Stimulated activated CD8-positive, alpha-beta memory T cell treated with anti-CD3 and anti-CD28 coated beads, Interleukin-4, amount 100 ng/mL, for 4 hours (primary cell): ENCODE measurements around the gene CDK17.
"Not testable (repeated sequence)": the region's sequence is repeated elsewhere in the genome, so short reads cannot be mapped to it uniquely, and the experiment has no call there.

ENCODE experiments used
- DNase-seq, 2 donors: peaks; one replicate each; pipeline ENCODE4 v3.0.0-alpha.2; 2020; ENCODE audit warnings: low read depth in 2 of 2, low spot score in 1 of 2

CDK17 gene

DNA sequence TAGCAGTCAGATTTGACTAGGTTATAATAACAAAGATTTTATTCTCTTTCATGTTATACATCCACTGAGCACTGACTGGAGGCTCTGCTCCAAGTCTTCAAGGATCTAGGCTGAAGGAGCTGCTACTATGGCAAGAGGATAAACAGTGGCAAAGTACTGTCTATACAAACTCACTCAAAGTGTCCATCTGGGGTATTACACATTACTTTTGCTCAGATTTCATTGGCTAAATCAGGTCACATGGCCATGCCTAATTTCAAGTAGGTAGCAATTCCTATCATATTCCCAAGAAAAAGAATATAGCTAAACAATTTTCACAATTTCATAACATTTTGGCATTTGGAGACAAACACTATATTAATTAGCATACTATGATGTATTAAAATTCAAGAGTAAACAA, 40.9 kb downstream of the CDK17 start:
- no peak for DNase-seq

DNA sequence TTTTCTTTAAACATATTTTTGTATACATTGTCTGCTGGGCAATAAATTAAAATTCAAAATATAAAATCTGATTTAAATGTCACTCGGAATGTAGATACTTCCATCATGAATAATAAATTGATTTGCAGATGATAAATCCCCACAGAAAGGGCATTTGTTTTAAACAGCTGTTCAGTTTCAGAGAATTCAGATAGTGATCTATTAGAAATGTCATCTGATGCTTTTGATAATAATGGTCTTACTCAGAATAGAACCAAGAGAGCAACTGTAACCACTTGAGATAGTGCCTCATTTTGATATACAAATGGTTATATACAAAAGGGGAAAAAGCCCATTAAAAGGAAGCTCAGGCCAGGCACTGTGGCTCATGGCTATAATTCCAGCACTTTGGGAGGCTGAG, 43.4 kb downstream of the CDK17 start:
- no peak for DNase-seq

DNA sequence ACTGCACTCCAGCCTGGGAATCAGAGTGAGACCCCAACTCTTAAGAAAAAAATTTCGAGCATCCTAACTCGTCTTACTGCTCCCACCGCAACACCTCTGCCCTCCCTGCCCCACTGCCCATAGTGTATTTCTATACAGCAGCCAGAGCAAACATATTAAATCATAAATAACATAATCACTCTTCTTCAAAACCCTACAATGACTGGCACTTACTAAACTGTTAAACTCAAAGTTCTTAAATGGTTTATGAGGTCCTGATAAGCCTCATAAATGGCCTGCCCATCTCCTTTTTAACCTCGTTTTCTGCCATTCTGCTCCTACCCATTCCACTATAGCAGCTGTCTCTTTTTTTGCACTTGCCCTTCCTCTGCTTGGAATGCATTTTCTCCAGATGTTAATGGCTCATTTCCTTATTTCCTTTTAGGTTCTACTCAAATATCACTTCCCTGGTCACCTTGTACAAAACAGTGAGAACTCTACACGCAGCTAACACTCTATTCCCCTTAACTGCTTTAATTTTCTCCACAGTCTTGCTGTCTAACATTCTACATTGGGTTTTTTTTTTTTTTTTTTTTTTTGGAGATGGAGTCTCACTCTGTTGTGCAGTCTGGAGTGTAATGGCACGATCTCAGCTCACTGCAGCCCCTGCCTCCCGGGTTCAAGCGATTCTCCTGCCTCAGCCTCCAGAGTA, 45.2 kb downstream of the CDK17 start:
- no peak for DNase-seq

DNA sequence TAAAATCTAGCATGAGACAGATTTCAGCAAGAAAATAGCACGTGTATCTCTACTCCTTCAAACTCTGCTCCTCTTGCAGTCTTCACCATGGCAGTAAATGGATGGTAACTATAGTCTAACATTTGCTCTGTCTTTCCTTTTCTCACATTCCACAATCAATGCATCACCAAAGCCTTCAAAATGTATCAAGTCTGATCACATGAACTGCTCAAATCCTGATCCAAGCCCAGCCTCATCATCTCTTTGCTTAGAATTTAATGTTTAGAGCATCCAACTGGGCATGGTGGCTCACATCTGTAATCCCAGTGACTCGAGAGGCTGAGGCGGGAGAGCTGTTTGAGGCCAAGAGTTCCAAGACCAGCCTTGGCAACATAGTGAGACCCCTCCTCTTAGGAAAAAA, 45.9 kb downstream of the CDK17 start:
- DNase-seq = no peak

DNA sequence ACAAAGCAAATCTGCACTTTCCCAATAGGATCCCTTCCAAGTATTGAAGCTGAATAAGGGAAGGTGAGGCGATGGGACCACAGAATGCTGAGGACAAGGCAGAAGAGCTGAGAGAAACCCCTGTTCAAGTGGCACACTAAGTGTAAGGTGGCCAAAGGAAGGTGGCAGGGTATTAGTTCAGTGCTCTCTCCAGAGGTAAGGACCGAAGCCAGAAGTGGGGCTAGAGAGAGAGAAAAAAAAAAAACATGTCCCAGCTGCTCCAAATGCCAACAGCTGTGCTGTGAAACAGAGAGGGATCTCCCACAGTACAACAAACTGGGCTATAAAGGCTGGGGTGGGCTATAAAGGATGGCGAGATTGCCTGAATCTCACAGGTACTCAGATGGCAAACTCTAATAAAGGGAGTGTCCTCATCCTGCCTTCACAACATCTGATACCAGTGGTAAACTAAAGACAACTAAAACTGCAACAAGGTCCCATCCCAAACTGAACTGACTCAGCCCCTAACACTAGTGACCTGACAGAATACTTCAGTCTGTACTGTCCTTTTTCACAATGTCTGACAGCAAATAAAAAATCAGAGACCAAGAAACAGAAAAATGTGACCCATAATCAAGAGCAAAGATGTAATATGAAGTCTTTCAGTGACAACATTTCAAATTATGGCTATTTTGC, 47.9 kb downstream of the CDK17 start:
- no peak for DNase-seq

DNA sequence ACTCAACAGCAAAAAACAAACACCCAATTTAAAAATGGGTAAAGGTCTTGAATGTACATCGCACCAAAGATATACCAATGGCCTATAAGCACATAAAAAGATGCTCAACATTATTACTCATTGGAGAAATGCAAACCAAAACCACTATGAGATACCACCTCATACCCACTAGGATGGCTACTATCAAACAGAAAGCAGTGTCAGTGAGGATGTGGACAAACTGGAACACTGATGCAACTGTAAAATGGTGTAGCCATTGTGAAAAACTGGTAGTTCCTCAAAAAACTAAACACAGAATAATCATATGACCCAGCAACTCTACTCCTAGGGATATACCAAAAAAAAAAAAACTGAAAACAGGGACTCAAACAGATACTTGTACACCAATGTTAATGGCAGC, 49.3 kb downstream of the CDK17 start:
- no peak for DNase-seq

DNA sequence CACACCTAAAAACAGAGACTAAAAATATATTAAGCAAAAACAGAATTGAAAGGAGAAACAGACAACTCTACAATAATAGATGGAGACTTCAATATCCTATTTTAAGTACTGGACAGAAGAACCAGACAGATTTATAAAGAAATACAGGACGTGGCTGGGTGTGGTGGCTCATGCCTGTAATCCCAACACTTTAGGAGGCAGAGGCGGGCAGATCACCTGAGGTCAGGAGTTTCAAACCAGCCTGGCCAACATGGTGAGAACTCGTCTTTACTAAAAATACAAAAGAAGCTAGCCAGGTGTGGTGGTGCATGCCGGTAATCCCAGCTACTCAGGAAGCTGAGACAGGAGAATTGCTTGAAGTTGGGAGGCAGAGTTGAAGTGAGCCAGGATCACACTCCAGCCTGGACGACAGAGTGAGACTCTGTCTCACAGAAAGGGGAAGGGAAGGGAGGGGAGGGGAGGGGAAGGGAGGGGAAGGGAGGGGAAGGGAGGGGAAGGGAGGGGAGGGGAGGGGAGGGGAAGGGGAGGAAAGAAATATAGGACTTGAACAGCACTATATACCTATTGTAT, 53.0 kb downstream of the CDK17 start:
- no peak for DNase-seq

DNA sequence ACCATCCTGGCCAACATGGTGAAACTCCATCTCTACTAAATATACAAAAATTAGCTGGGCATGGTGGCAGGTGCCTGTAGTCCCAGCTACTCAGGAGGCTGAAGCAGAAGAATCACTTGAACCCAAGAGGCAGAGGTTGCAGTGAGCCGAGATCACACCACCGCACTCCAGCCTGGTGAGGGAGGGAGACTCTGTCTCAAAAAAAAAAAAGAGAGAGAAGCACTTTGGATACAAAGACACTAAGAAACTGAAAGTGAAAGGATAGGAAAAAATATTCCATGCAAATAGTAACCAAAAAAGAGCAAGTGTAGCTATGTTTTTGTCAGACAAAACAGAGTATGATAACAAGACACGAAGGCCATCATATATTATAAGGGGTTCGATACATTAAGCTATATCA, 53.5 kb downstream of the CDK17 start:
- DNase-seq = not testable (repeated sequence)

DNA sequence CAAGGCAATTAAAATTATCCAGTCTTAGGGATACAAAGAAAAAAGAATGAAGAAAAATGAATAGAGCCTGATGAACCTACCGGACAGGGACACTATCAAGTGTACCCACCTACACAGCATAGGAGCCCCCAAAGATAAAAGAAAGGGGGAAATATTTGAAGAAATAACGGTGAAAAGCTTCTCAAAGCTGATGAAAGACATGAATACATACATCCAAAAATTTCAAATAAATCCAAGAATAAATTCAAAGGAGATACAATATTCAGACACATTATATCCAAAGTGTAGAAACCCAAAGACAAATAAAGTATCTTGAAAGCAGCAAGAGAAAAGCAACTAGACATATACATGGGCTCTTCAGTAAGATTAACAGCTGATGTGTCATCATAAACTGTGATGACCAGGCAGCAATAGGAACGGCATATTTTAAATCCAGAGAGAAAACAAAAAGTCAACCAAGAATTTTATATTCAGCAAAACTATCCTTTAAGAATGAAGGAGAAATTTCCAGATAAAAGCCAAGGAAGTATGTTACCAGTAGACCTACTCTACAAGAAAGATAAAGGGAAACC, 56.0 kb downstream of the CDK17 start:
- no peak for DNase-seq

DNA sequence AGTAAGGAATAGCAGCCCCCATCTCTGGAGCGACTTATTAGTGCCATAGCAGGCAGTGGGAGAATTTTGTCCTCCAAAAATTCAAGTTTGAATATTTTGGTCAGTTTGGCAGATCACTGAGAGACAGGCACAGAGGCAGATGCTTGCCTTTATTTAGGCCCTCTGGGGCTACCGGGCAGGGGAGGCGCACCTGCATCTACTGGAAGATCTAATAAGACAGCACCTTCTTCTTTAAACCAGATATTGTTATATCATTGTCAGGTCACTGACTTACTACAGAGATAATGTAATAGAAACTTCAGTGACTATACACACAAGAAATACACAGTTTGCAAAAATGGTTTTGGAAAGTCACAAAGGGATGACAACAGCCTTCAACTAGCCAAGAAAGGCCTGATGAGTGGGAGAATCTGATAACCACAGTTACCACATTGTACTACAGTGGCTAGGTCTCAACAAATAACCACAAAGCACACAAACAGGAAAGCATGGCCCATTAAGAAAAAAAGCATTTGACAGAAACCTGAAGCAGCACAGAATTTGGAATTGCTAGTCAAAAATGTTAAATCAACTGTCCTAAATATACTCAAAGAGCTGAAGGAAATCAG, 56.8 kb downstream of the CDK17 start:
- DNase-seq = no peak

DNA sequence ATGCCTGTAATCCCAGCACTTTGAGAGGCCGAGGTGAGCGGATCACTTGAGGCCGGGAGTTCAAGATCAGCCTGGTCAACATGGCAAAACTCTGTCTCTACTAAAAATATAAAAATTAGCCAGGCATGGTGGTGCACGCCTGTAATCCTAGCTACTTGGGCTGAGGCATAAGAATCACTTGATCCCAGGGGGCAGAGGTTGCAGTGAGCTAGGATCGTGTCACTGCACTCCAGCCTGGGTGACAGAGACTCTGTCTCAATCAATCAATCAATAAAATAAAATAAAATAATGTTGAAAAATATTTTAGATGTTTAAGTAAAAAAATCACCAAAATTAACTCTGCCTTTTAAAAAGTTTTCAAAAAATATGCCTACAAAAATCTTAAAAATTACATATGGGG, 60.6 kb downstream of the CDK17 start:
- not testable (repeated sequence) for DNase-seq

DNA sequence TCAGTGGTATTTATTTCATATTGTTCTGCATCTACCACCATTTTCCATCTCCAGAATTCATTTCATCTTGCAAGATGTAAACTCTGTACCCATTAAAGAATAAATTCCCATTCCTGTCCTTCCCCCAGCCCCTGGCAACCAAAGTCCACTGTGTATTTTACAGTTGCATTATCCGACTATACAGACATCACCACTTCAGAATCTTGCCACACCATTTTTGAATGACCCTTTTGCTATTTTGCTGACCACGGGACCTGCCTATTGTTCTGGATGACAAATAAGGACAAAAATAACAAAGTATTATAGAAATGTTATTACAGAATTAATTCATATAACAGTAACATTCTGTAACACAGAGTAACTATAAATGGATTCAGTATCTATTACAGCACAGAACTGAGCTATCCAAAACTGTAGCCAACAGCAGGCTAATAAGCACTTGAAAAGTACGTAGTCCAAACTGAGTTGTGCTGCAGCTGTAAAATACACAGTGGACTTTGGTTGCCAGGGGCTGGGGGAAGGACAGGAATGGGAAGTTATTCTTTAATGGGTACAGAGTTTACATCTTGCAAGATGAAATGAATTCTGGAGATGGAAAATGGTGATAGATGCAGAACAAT, 61.3 kb downstream of the CDK17 start:
- DNase-seq = no peak

DNA sequence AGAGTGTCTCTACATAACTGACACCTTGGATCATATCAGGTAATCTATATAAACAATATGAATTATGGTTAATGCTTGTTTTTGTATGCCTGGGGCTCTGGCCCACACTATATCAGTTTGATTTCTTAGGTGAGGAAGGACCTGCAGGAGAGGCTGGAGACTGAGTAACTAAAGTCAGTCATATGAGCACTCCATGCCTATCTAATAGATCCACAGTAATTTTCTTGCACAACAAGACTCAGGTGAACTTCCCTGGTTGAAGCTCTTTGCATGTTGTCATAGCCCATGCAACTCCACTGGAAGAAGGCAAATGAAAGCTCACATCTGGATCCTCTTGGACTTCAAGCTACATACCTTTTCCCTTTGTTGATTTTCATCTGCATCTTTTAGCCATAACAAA, 62.3 kb downstream of the CDK17 start:
- no peak for DNase-seq

DNA sequence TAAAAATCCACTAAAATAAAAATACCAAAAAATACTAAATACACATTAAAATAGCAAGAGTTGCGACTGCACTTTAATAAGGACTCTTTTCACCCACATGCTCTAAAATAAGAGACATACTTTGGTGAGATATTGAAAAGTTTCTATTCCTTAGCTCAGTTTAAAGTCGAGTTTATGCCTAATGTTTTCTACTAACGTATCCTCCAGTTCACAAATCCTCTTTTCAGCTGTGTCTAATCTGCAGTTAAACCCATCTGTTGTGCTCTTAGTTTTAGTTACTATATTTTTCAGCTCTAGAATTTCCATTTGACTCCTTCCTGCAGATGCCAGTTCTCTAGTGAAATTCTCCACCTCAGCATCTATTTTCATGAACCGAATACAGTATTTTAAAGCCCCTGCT, 63.8 kb downstream of the CDK17 start:
- no peak for DNase-seq

DNA sequence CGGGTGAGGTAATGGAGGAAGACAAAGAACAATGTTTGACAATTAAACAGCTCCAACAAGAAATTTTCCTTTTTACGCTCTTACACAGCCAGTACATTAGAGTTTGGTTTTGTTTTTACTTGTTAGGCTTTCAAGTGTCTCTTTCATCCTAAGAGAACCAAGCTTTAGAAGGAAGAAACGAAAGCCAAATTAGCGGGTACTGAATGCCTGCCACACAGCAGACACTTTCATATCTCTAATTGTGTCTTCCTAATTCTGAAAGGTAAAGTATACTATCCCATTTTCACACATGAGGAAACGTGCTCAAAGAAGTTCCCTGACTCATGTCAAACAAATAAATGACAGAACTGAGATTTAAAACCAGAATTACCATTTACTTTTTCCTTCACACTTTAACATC, 65.0 kb downstream of the CDK17 start:
- no peak for DNase-seq

DNA sequence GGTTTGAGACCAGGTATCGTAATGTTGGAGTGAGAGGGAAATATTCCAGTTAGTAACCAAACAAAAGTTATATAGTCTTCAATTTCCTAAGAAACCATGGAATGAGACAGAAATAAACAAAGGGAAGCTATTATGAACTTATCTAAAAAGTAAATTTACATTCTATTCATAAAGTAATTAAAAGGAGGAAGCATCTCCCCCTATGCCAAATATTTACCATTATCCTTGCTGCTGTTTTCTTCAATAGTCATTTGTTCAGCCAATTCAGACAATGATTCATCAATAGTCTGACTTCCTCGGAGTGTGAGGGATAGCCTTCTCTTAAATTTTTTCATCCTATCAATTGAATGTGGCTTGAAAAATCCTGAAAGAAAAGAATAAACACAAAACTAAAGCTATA, 65.7 kb downstream of the CDK17 start:
- DNase-seq = no peak

DNA sequence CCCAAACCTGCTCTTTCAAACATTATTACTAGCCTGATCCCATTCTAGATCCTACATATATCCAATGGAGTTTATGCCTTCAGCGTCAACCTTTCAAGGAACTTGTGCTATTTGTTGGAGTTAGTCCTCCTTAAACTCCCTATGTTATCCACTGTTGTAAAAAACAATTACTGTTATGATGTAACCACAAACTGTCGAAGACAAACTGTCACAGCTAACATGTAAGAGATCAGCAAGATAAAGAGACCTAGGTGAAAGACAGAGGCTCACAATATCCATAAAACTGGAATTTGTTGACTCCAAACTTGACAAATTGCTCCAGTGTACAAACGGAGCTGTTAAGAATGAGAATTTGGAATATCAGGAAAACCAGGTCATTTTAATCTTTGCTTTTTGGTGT, 70.7 kb downstream of the CDK17 start:
- no peak for DNase-seq

DNA sequence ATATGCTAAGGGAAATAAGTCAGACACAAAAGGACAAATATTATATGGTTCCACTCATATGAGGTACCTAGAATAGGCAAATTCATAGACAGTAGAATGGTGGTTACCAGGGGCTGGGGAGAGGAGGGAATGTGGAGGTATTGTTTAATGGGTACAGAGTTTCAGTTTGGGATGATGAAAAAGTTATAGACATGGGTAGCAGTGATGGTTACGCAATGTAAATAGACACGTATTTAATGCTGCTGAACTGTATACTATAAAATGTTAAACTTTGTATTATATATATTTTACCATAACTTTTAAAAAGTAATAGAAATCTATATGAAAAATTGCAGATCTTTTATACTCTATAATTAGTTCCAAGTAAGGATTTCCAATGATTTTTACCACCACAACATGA, 71.2 kb downstream of the CDK17 start:
- no peak for DNase-seq

DNA sequence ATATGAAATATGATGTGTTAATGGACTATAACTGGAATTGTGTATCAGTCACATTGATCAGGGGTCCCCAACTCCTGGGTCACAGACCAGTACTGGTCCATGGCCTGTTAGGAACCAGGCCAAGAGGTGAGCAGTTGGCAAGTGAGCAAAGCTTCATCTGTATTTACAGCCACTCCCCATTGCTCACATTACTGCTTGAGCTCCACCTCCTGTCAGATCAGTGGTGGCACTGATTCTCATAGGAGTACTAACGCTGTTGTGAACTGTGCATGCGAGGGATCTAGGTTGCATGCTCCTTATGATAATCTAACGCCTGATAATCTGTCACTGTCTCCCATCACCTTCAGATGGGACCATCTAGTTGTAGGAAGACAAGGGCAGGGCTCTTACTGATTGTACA, 72.3 kb downstream of the CDK17 start:
- DNase-seq = no peak

DNA sequence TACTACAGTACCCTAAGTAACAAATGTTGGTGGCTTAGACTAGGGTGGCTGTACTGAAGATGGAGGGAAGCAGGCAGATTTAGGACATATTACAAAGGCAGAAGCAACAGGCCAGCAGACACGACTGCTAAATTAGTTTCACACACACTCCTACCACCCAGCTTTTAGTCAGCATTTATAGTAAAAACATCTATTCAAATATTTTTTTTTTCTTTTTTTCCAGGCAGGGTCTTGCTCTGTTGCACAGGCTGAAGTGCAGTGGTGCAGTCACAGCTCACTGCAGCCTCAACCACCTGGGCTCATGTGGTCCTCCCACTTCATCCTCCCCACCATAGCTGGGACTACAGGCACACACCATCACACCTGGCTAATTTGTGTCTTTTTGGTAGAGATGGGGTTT, 72.9 kb downstream of the CDK17 start:
- DNase-seq = no peak

DNA sequence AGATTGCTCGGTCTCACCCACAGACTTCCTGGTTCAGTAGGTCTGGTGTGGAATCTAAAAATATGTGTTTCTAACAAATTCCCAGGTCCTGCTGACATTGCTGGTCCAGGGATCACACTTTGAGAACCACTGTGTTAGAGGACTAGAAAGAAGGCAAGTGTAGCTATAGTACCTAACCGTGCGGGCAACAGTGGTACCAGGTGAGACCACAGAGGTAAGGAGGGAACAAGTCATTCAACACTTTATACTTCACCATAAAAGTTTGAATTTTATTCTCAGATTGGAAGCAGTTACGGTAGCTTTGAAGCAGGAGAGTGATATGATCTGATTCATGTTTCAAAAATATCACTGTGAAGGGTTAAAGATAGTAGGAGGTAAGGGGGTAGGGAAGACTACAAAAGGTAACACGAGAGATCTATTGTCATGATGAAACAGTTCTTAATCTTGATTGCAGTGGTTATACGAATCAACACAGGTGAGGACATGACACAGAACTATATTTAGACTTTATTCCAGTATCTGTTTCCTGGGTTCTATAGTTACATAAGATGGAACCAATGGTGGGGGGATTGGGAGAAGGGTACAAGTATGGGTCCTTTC, 73.5 kb downstream of the CDK17 start:
- no peak for DNase-seq
